ENCODE results near the gene TTC1.

The TTC1 gene

GRCh38 chr5:160089531-160089930 lies 80.6 kb downstream of the TTC1 start:
- no peak for DNase-seq

GRCh38 chr5:160090059-160090458 lies 81.1 kb downstream of the TTC1 start:
- DNase-seq: no peak

- DNase-seq: no peak
These were observed 83.6 kb downstream of the TTC1 start for GRCh38 chr5:160092514-160092913.

GRCh38 chr5:160092960-160093707 lies 84.2 kb downstream of the TTC1 start:
- DNase-seq: no peak

GRCh38 chr5:160096178-160096577 lies 87.2 kb downstream of the TTC1 start:
- DNase-seq: no peak

- no peak for DNase-seq
These were observed 89.1 kb downstream of the TTC1 start for GRCh38 chr5:160097991-160098390.

GRCh38 chr5:160105686-160106360 lies 96.9 kb downstream of the TTC1 start:
- no peak for DNase-seq

- no peak for DNase-seq
These were observed 99.2 kb downstream of the TTC1 start for GRCh38 chr5:160108124-160108523.
